HepG2 (cell line): ENCODE data around the gene TTC9. TPM values are rescaled to one million over a fixed set of nuclear protein-coding genes. Genes with fewer than 3 reads are reported as not detected.

ENCODE experiments used
- ATAC-seq: fragments of 200-7000 bp; cut with Tn5 transposase; 3 replicates; pipeline ENCODE4 v1.9.1; 2020; ENCODE audit warnings: mild to moderate bottlenecking, moderate library complexity
- BruUV-seq: library from RNA; stranded (reverse); fragments of 400-500 nt; replicated peaks from 2 replicates; lab custom pipeline; 2021; lab: Mats Ljungman, UMichigan
- CTCF ChIA-PET: fragments of 300-600 bp; formaldehyde crosslinking; extraction: SDS; loops from one replicate; lab custom pipeline; 2021; ENCODE audit warnings: low total read pairs, inconsistent platforms, low intra/inter-chr PET ratio; lab: Yijun Ruan, JAX
- POLR2A ChIA-PET: fragments of 350-600 bp; sonication (Branson Sonifier 250); formaldehyde crosslinking; loops from one replicate; lab custom pipeline; 2020; ENCODE audit warnings: antibody characterized with exemption, inconsistent platforms; lab: Yijun Ruan, JAX
- DNase-seq: peaks from one replicate; pipeline ENCODE4 v3.0.0-alpha.2; 2015; ENCODE audit warnings: low spot score
- FAIRE-seq: peaks from 3 replicates; lab custom pipeline; 2011; peaks lifted over from hg19 to GRCh38; lab: Jason Lieb, UNC
- H2AFZ ChIP-seq: one replicate; pipeline ENCODE4 v1.6.1; 2011; ENCODE audit warnings: low read length, inconsistent platforms
- H3K27ac ChIP-seq: fragments of 300-600 bp; 3 replicates; pipeline ENCODE4 v1.8.0; 2011; ENCODE audit warnings: mixed run types, mild to moderate bottlenecking, mixed read lengths, low read length, inconsistent platforms; ENCODE audit not compliant: insufficient read depth; ENCODE audit errors: extremely low read length
- H3K27me3 ChIP-seq, 2 experiments: fragments of 200-600 bp in 1 of 2; 2 replicates in 1 of 2; 3 replicates in 1 of 2; pipeline versions ENCODE4 v1.6.0 to v1.8.0; 2011; ENCODE audit warnings: low read length in 2 of 2, mild to moderate bottlenecking in 2 of 2, moderate library complexity in 2 of 2, inconsistent platforms in 1 of 2; ENCODE audit not compliant: insufficient read depth in 2 of 2, control insufficient read depth in 1 of 2
- H3K36me3 ChIP-seq, 2 experiments: fragments of 200-600 bp in 1 of 2; replicated peaks in 1 of 2; 2 replicates in 1 of 2; 3 replicates in 1 of 2; pipeline versions ENCODE4 v1.5.1 to v1.8.0; 2011; ENCODE audit warnings: low read length in 2 of 2, inconsistent platforms in 1 of 2; ENCODE audit not compliant: insufficient read depth in 2 of 2, control insufficient read depth in 1 of 2
- H3K4me1 ChIP-seq: 2 replicates; pipeline ENCODE4 v1.5.1; 2012; ENCODE audit warnings: low read length, inconsistent platforms; ENCODE audit not compliant: insufficient read depth
- H3K4me2 ChIP-seq: 2 replicates; pipeline ENCODE4 v1.6.0; 2011; ENCODE audit warnings: low read depth, low read length, inconsistent platforms
- H3K4me3 ChIP-seq, 3 experiments: fragments of 200-600 bp in 1 of 3; sonication (generic), shearing (Covaris generic) in 1 of 3; replicated peaks in 1 of 3; 2 replicates each; pipeline ENCODE4 v1.5.1; 2011 to 2016; ENCODE audit warnings: low read length in 3 of 3, inconsistent platforms in 2 of 3, low read depth in 2 of 3, mild to moderate bottlenecking in 2 of 3, control low read depth in 1 of 3, mixed read lengths in 1 of 3; ENCODE audit not compliant: insufficient read depth in 1 of 3
- H3K79me2 ChIP-seq: one replicate; pipeline ENCODE4 v1.6.1; 2011; ENCODE audit warnings: low read length, inconsistent platforms; ENCODE audit not compliant: insufficient read depth
- H3K9ac ChIP-seq: 2 replicates; pipeline ENCODE4 v1.6.0; 2011; ENCODE audit warnings: mild to moderate bottlenecking, low read depth, low read length, inconsistent platforms; ENCODE audit not compliant: insufficient read depth
- H3K9me3 ChIP-seq: 2 replicates; pipeline ENCODE4 v1.5.1; 2012; ENCODE audit warnings: mild to moderate bottlenecking, low read length
- H4K20me1 ChIP-seq: 2 replicates; pipeline ENCODE4 v1.6.0; 2011; ENCODE audit warnings: inconsistent platforms, mild to moderate bottlenecking, low read length, moderate library complexity; ENCODE audit not compliant: insufficient read depth
- MEF2D ChIP-seq: sonication (generic); formaldehyde crosslinking; IDR thresholded peaks from 2 replicates; pipeline ENCODE4 v1.5.1; 2020; ENCODE audit warnings: mild to moderate bottlenecking, missing genetic modification reagents
- NKX3-1 ChIP-seq: sonication (generic); formaldehyde crosslinking; IDR thresholded peaks from 2 replicates; pipeline ENCODE4 v1.5.0; 2020; ENCODE audit warnings: missing genetic modification reagents
- SRSF4 ChIP-seq: fragments of 200-400 bp; formaldehyde crosslinking; IDR thresholded peaks from one replicate; pipeline ENCODE4 v1.6.1; 2018; ENCODE audit warnings: mild to moderate bottlenecking, low read depth, low read length, moderate library complexity; ENCODE audit not compliant: poor library complexity, severe bottlenecking
- TOE1 ChIP-seq: sonication (generic); formaldehyde crosslinking; IDR thresholded peaks from 2 replicates; pipeline ENCODE4 v1.4.0; 2020; ENCODE audit warnings: mild to moderate bottlenecking, missing genetic modification reagents
- ZNF18 ChIP-seq: sonication (generic); formaldehyde crosslinking; IDR thresholded peaks from 2 replicates; pipeline ENCODE4 v1.8.0; 2022; ENCODE audit warnings: mild to moderate bottlenecking, missing genetic modification reagents; ENCODE audit not compliant: insufficient replicate concordance
- ZNF329 ChIP-seq: sonication (generic); formaldehyde crosslinking; IDR thresholded peaks from 2 replicates; pipeline ENCODE4 v1.9.0; 2021; ENCODE audit warnings: low read depth, mild to moderate bottlenecking, missing genetic modification reagents
- ZNF354B ChIP-seq: sonication (generic); formaldehyde crosslinking; IDR thresholded peaks from 2 replicates; pipeline ENCODE4 v1.8.0; 2022; ENCODE audit warnings: mild to moderate bottlenecking, missing genetic modification reagents
- ZNF713 ChIP-seq: sonication (generic); formaldehyde crosslinking; IDR thresholded peaks from 2 replicates; pipeline ENCODE4 v1.4.0; 2020; ENCODE audit warnings: mild to moderate bottlenecking, missing genetic modification reagents
- ZNF782 ChIP-seq: sonication (generic); formaldehyde crosslinking; IDR thresholded peaks from 2 replicates; pipeline ENCODE4 v1.4.0; 2020; ENCODE audit warnings: missing genetic modification reagents, mild to moderate bottlenecking, borderline replicate concordance
- WGBS: methylation state at CpG from one replicate; pipeline ENCODE4 v1.1.6; 2017; ENCODE audit warnings: low lambda C conversion rate; 5-methylcytosine and 5-hydroxymethylcytosine counted together
- in situ Hi-C: cut with HindIII; loops from 2 replicates; pipeline ENCODE4 v1.10.0; 2017; ENCODE audit warnings: low pct_unique_long_range_greater_than_20kb; ENCODE audit not compliant: extremely low pct_ligation_motif_present
- intact Hi-C: fragments of 100-400 bp; cut with micrococcal nuclease; formaldehyde crosslinking; loops from one replicate; pipeline ENCODE4 v1.10.0; 2022; ENCODE audit not compliant: unreplicated experiment
- polyA plus RNA-seq, 8 experiments: library from polyadenylated mRNA; depleted of rRNA in 3 of 8; stranded (reverse) in 7 of 8; unstranded in 1 of 8; fragments of >200 nt; fragmentation: Illumina TruSeq in 4 of 8; extraction: Trizol in 4 of 8; gene quantifications; 2 replicates each; pipeline versions ENCODE4 v1.2.1 to v1.2.3, GENCODE V29; 2011 to 2016; ENCODE audit warnings: low read depth in 4 of 8, missing spikeins in 1 of 8, mixed read lengths in 1 of 8; ENCODE audit not compliant: insufficient read depth in 1 of 8
- total RNA-seq, 5 experiments: library from RNA; depleted of rRNA; stranded (reverse); fragments of >200 nt; fragmentation: Illumina TruSeq; extraction: Trizol; gene quantifications; 2 replicates each; pipeline ENCODE4 v1.2.3, GENCODE V29; 2016; ENCODE audit warnings: low read depth in 1 of 5
- TF ChIP-seq, protein P1 (sequence below): IDR thresholded peaks from 2 replicates; pipeline ENCODE4 v1.6.1; 2016; ENCODE audit warnings: missing genetic modification reagents, missing compliant biosample characterization
- TF ChIP-seq, protein P2 (sequence below): sonication (generic); formaldehyde crosslinking; IDR thresholded peaks from 2 replicates; pipeline ENCODE4 v1.5.0; 2020; ENCODE audit warnings: mild to moderate bottlenecking, missing genetic modification reagents
- TF ChIP-seq, protein P3 (sequence below): IDR thresholded peaks from 2 replicates; pipeline ENCODE4 v1.6.1; 2016; ENCODE audit warnings: control low read depth

TTC9 gene
- total and polyA plus RNA-seq, 2 of the 13 experiments (the other 11 are each of a cell fraction or from before 2014, with no cell fraction given): 0.13 to 0.30 TPM

- no peak for TF ChIP-seq ZNF18 (CRISPR knock-in tag)
- no peak for TF ChIP-seq ZNF782
- no peak for TF ChIP-seq SRSF4
- TF ChIP-seq, protein P1, sequence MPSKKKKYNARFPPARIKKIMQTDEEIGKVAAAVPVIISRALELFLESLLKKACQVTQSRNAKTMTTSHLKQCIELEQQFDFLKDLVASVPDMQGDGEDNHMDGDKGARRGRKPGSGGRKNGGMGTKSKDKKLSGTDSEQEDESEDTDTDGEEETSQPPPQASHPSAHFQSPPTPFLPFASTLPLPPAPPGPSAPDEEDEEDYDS (CRISPR knock-in tag): no peak
- TF ChIP-seq TOE1 (CRISPR knock-in tag): no peak
- TF ChIP-seq ZNF713: no peak
- TF ChIP-seq ZNF354B (CRISPR knock-in tag): no peak
Observed at GRCh38 chr14:70597731-70598130, 44.0 kb upstream of the TTC9 start (continued).

GRCh38 chr14:70599345-70599744 is 42.4 kb upstream of the TTC9 start:
- BruUV-seq: no TSS peak
- peak overlapping the region; percentile 95 for H3K9ac ChIP-seq
- ChIA-PET POLR2A (no interaction called here), CTCF (no interaction called here)
- WGBS: 45% methylated on average over 1 of the region's 1 CpG
- no peaks in the 10 kb centered on the region for H3K9me3 ChIP-seq
- no peak overlapping the region for H2AFZ ChIP-seq
- H3K79me2 ChIP-seq: peaks cover 50% of the 10 kb centered on the region
- peaks cover 0 to 7% of the 10 kb centered on the region in 2 experiments; a peak in 1 of 5 replicates for H3K27me3 ChIP-seq
- peak overlapping the region; percentile 90 to 99 (median 98) for H3K4me3 ChIP-seq
- TF ChIP-seq MEF2D (CRISPR knock-in tag) (no peak), ZNF329 (CRISPR knock-in tag) (no peak), NKX3-1 (CRISPR knock-in tag) (no peak)
- TF ChIP-seq, protein P2, sequence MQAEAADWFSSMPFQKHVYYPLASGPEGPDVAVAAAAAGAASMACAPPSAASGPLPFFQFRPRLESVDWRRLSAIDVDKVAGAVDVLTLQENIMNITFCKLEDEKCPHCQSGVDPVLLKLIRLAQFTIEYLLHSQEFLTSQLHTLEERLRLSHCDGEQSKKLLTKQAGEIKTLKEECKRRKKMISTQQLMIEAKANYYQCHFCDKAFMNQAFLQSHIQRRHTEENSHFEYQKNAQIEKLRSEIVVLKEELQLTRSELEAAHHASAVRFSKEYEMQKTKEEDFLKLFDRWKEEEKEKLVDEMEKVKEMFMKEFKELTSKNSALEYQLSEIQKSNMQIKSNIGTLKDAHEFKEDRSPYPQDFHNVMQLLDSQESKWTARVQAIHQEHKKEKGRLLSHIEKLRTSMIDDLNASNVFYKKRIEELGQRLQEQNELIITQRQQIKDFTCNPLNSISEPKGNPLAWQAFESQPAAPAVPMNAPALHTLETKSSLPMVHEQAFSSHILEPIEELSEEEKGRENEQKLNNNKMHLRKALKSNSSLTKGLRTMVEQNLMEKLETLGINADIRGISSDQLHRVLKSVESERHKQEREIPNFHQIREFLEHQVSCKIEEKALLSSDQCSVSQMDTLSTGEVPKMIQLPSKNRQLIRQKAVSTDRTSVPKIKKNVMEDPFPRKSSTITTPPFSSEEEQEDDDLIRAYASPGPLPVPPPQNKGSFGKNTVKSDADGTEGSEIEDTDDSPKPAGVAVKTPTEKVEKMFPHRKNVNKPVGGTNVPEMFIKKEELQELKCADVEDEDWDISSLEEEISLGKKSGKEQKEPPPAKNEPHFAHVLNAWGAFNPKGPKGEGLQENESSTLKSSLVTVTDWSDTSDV (CRISPR knock-in tag): no peak
- TF ChIP-seq, protein P3, sequence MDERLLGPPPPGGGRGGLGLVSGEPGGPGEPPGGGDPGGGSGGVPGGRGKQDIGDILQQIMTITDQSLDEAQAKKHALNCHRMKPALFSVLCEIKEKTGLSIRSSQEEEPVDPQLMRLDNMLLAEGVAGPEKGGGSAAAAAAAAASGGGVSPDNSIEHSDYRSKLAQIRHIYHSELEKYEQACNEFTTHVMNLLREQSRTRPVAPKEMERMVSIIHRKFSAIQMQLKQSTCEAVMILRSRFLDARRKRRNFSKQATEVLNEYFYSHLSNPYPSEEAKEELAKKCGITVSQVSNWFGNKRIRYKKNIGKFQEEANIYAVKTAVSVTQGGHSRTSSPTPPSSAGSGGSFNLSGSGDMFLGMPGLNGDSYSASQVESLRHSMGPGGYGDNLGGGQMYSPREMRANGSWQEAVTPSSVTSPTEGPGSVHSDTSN (CRISPR knock-in tag): no peak
- H3K36me3 ChIP-seq: peaks cover 11 to 22% of the 10 kb centered on the region in 2 experiments; a peak in 4 of 5 replicates
- in situ Hi-C loops: no loop called here
- ATAC-seq (no peak), DNase-seq (no peak), FAIRE-seq (no peak)
- no peaks in the 10 kb centered on the region; the same call in 1 of the 2 replicates for H4K20me1 ChIP-seq
- intact Hi-C loops: no loop called here
- H3K27ac ChIP-seq: no peak overlapping the region
- H3K4me2 ChIP-seq: peak overlapping the region; percentile 89
- peaks cover 23% of the 10 kb centered on the region for H3K4me1 ChIP-seq
